Psoas muscle (tissue), 8 donors: ENCODE results near the gene PMPCA. TPM values are rescaled to one million over a fixed set of nuclear protein-coding genes. Genes with fewer than 3 reads are reported as not detected.
A peak's percentile ranks its signal among the peaks of the same experiment; 100 is the strongest.

Experiments
- ATAC-seq, 4 donors: fragments of 200-7000 bp; cut with Tn5 transposase; one replicate each; pipeline ENCODE4 v1.9.1; 2020; ENCODE audit warnings: moderate library complexity in 3 of 4, mild to moderate bottlenecking in 2 of 4
- DNase-seq, 2 donors: peaks; one replicate each; pipeline ENCODE4 v3.0.0-alpha.2; 2020
- H3K27ac ChIP-seq: fragments of 200-600 bp; one replicate; pipeline ENCODE4 v1.8.0; 2022
- H3K27me3 ChIP-seq, 3 donors: fragments of 200-600 bp in 1 of 3; one replicate each; pipeline versions ENCODE4 v1.6.1 to v1.8.0; 2013 to 2022; ENCODE audit warnings: low read length in 2 of 3, mild to moderate bottlenecking in 2 of 3, moderate library complexity in 1 of 3; ENCODE audit not compliant: insufficient read depth in 3 of 3
- H3K36me3 ChIP-seq, 2 donors: fragments of 200-600 bp in 1 of 2; one replicate each; pipeline versions ENCODE4 v1.6.1 to v1.8.0; 2013 to 2022; ENCODE audit warnings: low read depth in 1 of 2, mild to moderate bottlenecking in 1 of 2, moderate library complexity in 1 of 2; ENCODE audit not compliant: insufficient read depth in 1 of 2
- H3K4me1 ChIP-seq: fragments of 200-600 bp; one replicate; pipeline ENCODE4 v1.8.0; 2022
- H3K4me3 ChIP-seq: fragments of 200-600 bp; one replicate; pipeline ENCODE4 v1.8.0; 2022; ENCODE audit warnings: mild to moderate bottlenecking
- H3K9me3 ChIP-seq: fragments of 200-600 bp; one replicate; pipeline ENCODE4 v1.8.0; 2022
- WGBS, 3 donors: extraction: QIAGEN DNeasy Blood & Tissue Kit; methylation state at CpG; one replicate each; pipeline versions ENCODE4 v1.1.6 to v1.1.7; 2013; 5-methylcytosine and 5-hydroxymethylcytosine counted together
- intact Hi-C, 2 donors: fragments of 100-400 bp; cut with DNase I; formaldehyde crosslinking; loops; one replicate each; pipeline versions ENCODE4 v1.11.0 to v1.14.2; 2022
- polyA plus RNA-seq, 3 donors: library from polyadenylated mRNA; stranded (reverse); fragments of 200-250 nt; gene quantifications; one replicate each; pipeline ENCODE4 v1.2.3, GENCODE V29; 2013
- total RNA-seq, 4 donors: library from RNA; stranded (reverse); fragmentation: NEBNext Ultra II Directional in 2 of 4; extraction: Animal tissue kit (Norgen Biotek cat#: 25700) in 2 of 4; gene quantifications; one replicate each; pipeline versions ENCODE4 v1.2.1 to v1.2.4, GENCODE V29; 2021 to 2023
- TF ChIP-seq, protein P1 (sequence below): fragments of 200-600 bp; IDR thresholded peaks from one replicate; pipeline ENCODE4 v1.8.0; 2022; ENCODE audit warnings: antibody characterized with exemption
- donor health status: healthy with polysubstance abuse.
- donor health status: DM: no; HTN: no; CAD: no; lungs with moderate emphysema.
- donor health status: Bipolar disorder and iron deficiency.
- donor health status: healthy.
- donor health status: DM: yes; HTN: yes; CAD: no.
- donor health status: DM: no; HTN: no; CAD: no.
- donor health status: DM: no; HTN: no; CAD: no.
- donor health status: DM: yes; HTN: yes; CAD: no.

The PMPCA gene
- total and polyA plus RNA-seq, 7 donors = 42.4 to 116 (median 63.6) TPM

DNA sequence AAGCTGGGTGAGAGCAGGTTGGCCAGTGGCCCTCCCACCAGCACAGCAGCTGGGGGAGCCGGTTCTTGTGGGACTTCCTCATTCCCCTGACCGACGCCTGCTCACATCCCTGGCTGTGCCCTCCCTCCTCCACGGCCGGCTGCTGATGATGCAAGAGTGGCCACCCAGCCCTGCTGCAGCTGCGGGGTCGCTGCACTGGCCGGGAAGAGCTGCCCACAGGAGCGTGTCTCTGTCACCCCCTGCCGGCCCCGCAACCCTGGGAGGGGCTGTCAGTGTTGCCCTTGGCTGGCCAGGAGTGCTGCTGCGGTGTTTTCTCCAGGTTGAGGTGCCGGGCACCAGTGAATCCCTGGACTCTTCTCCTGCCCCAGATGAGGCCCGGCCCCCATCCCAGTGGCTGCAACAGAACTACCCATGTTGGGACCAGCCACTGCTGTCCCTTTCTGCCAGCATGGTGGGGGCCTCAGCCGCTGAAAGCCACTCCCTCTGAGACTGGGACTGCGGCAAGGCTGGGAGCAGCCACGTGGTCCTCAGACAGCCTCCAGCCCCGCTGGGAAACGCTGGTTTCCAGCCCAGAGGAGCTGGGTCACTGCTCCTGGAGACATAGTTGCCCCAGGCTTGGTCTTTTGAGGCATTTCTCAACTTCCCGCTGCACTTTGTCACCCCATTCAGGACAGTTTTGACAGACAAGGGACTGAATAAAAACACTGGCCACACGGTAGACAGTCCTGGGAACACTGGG is 37.7 kb upstream of the PMPCA start:
- H3K4me3 ChIP-seq = peak overlapping the region; percentile 22
- TF ChIP-seq, protein P1, sequence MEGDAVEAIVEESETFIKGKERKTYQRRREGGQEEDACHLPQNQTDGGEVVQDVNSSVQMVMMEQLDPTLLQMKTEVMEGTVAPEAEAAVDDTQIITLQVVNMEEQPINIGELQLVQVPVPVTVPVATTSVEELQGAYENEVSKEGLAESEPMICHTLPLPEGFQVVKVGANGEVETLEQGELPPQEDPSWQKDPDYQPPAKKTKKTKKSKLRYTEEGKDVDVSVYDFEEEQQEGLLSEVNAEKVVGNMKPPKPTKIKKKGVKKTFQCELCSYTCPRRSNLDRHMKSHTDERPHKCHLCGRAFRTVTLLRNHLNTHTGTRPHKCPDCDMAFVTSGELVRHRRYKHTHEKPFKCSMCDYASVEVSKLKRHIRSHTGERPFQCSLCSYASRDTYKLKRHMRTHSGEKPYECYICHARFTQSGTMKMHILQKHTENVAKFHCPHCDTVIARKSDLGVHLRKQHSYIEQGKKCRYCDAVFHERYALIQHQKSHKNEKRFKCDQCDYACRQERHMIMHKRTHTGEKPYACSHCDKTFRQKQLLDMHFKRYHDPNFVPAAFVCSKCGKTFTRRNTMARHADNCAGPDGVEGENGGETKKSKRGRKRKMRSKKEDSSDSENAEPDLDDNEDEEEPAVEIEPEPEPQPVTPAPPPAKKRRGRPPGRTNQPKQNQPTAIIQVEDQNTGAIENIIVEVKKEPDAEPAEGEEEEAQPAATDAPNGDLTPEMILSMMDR = no peak
- H3K36me3 ChIP-seq = peaks cover 0 to 3% of the 10 kb centered on the region in 2 donors
- peaks cover 0 to 13% (median 0%) of the 10 kb centered on the region in 3 donors for H3K27me3 ChIP-seq
- intact Hi-C loops = no loop called here
- WGBS, 3 donors = 17 to 22% (median 18%) methylated on average over 21 of the region's 21 CpGs
- DNase-seq = peak; percentile 72 to 82
- peak; percentile 20 to 56 (median 26) for ATAC-seq
- no peak overlapping the region for H3K27ac ChIP-seq
- no peaks in the 10 kb centered on the region for H3K4me1 ChIP-seq
- no peaks in the 10 kb centered on the region for H3K9me3 ChIP-seq

DNA sequence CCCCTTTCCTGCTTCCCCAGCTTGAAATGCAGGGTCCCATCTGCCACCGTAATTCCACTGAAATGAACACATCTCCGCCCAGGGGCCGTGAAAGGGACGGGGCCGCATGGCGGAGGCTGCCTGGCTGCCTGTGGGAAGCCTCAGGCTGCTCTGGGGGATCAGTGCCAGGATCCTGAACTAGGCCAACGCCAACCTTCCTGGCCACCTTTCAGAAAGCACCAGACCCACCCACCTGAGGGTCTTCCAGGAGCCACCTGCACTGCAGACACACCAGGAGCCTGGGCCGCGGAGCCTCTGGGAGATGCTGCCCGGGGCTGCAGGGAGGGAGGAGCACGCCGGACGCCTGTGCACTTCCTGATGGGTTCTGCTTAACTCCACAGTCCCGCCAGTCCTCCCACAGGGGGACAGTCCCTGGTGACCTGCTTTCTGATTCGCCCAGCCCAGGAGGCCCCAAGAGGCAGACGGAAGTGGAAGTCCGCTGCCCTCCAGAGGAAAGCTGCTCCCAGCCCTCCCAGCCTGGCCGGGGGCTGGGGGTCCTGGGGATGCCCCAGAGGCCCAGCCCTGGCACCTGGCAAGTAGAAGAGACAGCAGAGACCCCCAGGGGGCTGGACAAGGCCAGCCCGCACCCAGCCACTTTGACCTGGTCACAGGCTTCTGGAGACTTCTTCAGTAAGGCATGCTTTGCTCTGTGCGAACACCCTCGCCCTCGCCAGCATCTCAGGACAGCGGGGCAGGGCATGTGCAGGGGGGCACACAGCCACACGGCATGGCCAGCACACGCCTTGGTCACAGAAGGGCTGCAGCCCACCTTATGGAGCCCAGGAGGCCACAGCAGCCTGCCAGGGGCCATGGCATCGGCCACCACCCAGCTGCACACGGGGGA is 36.9 kb upstream of the PMPCA start, which contains the start of gene CARD9:
Gene CARD9, minus strand, starts transcription at position 370 of the 883 bp plus-strand sequence. CDS start 1,591 bp downstream, outside the sequence.
- Histone ChIP-seq H3K9me3 (no peaks in the 10 kb centered on the region), H3K4me3 (peak within 1 kb of the TSS; percentile 22), H3K4me1 (no peaks in the 10 kb centered on the region), H3K36me3 (peaks cover 0 to 8% of the 10 kb centered on the region in 2 donors), H3K27ac (no peak within 1 kb of the TSS), H3K27me3 (peaks cover 0 to 6% (median 0%) of the 10 kb centered on the region in 3 donors)
- intact Hi-C loops = no loop called here
- WGBS, 3 donors = 69% methylated on average over 26 to 27 of the region's 27 CpGs
- DNase-seq (no peak), ATAC-seq (peak in 1 of 4 donors; percentile 41)
- TF ChIP-seq, protein P1 = no peak

GRCh38 chr9:136374183-136374575 is 36.3 kb upstream of the PMPCA start:
- 83 to 84% (median 84%) methylated on average over 14 of the region's 14 CpGs for WGBS, 3 donors
- H3K27ac ChIP-seq = no peak overlapping the region
- TF ChIP-seq, protein P1 = no peak
- peaks cover 0 to under 1% (median 0%) of the 10 kb centered on the region in 3 donors for H3K27me3 ChIP-seq
- H3K36me3 ChIP-seq = peaks cover 0 to 15% of the 10 kb centered on the region in 2 donors
- no peak for ATAC-seq
- H3K9me3 ChIP-seq = no peaks in the 10 kb centered on the region
- intact Hi-C loops = no loop called here
- no peak overlapping the region for H3K4me3 ChIP-seq
- DNase-seq = no peak
- no peaks in the 10 kb centered on the region for H3K4me1 ChIP-seq

DNA sequence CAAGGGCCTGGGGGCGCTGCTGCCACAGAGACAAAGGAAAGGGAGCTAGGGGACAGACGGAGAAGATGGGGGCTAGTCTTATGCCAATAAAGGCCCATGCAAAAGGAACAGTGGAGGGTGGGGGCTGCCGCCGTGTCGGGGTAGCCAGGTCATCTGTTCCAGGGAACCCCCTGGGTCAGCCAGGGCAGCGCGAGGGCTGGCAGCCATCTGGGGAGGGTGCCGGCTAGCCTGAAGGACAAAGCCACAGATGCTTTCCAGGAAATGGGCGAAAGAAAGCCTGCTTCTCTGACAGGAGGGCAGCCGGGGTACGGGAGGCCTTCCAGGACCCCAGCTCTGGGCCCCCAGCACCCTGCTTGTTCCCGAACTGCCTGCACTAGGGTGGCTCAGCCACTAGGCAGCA is 35.4 kb upstream of the PMPCA start:
- ATAC-seq = no peak
- Histone ChIP-seq H3K27me3 (no peaks in the 10 kb centered on the region), H3K27ac (no peak overlapping the region), H3K36me3 (peaks cover 0 to 24% of the 10 kb centered on the region in 2 donors), H3K4me1 (no peaks in the 10 kb centered on the region), H3K4me3 (no peak overlapping the region), H3K9me3 (no peaks in the 10 kb centered on the region)
- WGBS, 3 donors = 91 to 93% (median 91%) methylated on average over 12 of the region's 12 CpGs
- intact Hi-C loops = no loop called here
- TF ChIP-seq, protein P1 = no peak
- DNase-seq = no peak
